Umbilical cord (tissue), 2 donors: ENCODE results near the gene GOSR2. TPM values are rescaled to one million over a fixed set of nuclear protein-coding genes. Genes with fewer than 3 reads are reported as not detected.
"Not testable (repeated sequence)": the region's sequence is repeated elsewhere in the genome, so short reads cannot be mapped to it uniquely, and the experiment has no call there.

Experiments used
- DNase-seq: peaks from one replicate; pipeline ENCODE4 v3.0.0-alpha.2; 2015; ENCODE audit warnings: low spot score
- total RNA-seq: library from RNA; depleted of rRNA; stranded (reverse); fragments of >200 nt; gene quantifications from one replicate; pipeline ENCODE4 v1.2.3, GENCODE V29; 2014; ENCODE audit warnings: low replicate concordance; ENCODE audit not compliant: insufficient read depth

The GOSR2 gene
- total RNA-seq, 1 donor from 2014 or later: 60.7 TPM

GRCh38 chr17:46963571-46963970, 40.6 kb downstream of the GOSR2 start:
- DNase-seq: no peak

- no peak for DNase-seq
Measured at GRCh38 chr17:46964315-46965265, 41.6 kb downstream of the GOSR2 start.

- no peak for DNase-seq
Measured at GRCh38 chr17:46968224-46968834, 45.4 kb downstream of the GOSR2 start.

GRCh38 chr17:46968896-46969295, 45.9 kb downstream of the GOSR2 start:
- no peak for DNase-seq

GRCh38 chr17:46971647-46972300, 48.8 kb downstream of the GOSR2 start:
- no peak for DNase-seq

GRCh38 chr17:46972346-46972745, 49.4 kb downstream of the GOSR2 start:
- no peak for DNase-seq

- DNase-seq: no peak
Measured at GRCh38 chr17:46974086-46974485, 51.1 kb downstream of the GOSR2 start.

GRCh38 chr17:46975287-46975686, 52.3 kb downstream of the GOSR2 start:
- DNase-seq: no peak

GRCh38 chr17:46976626-46977270, 53.8 kb downstream of the GOSR2 start:
- no peak for DNase-seq

GRCh38 chr17:46977348-46977747, 54.4 kb downstream of the GOSR2 start:
- peak; percentile 14 for DNase-seq

GRCh38 chr17:46977750-46978488, 55.0 kb downstream of the GOSR2 start:
- DNase-seq: no peak

GRCh38 chr17:46978489-46979146, 55.7 kb downstream of the GOSR2 start:
- no peak for DNase-seq

- DNase-seq: peak; percentile 13
Measured at GRCh38 chr17:46979147-46979863, 56.3 kb downstream of the GOSR2 start, which contains the start of gene RPRML. Gene RPRML (minus strand): TSS chr17:46979253. CDS start chr17:46979007, 246 bp downstream.

- DNase-seq: no peak
Measured at GRCh38 chr17:46982577-46982976, 59.6 kb downstream of the GOSR2 start.

GRCh38 chr17:46983782-46984181, 60.8 kb downstream of the GOSR2 start:
- no peak for DNase-seq

- no peak for DNase-seq
Measured at GRCh38 chr17:46984341-46984740, 61.4 kb downstream of the GOSR2 start.

GRCh38 chr17:46984892-46985291, 61.9 kb downstream of the GOSR2 start:
- no peak for DNase-seq

GRCh38 chr17:46986366-46986765, 63.4 kb downstream of the GOSR2 start:
- no peak for DNase-seq

GRCh38 chr17:46987927-46988326, 65.0 kb downstream of the GOSR2 start:
- not testable (repeated sequence) for DNase-seq
